GM18499 (cell line): ENCODE results near the gene CCSER1.
"Not testable (repeated sequence)": the region's sequence is repeated elsewhere in the genome, so short reads cannot be mapped to it uniquely, and the experiment has no call there.

Source experiments
- ATAC-seq: cut with Tn5 transposase; IDR thresholded peaks from one replicate; pipeline ENCODE4 v1.9.1; 2021; ENCODE audit warnings: moderate number of reproducible peaks; ENCODE audit not compliant: insufficient read depth, unreplicated experiment

The CCSER1 gene

GRCh38 chr4:91217831-91218403, 1090.7 kb downstream of the CCSER1 start:
- ATAC-seq: not testable (repeated sequence)

- ATAC-seq: no peak
Observed at GRCh38 chr4:91220315-91220714, 1093.1 kb downstream of the CCSER1 start.

GRCh38 chr4:91222014-91222413, 1094.8 kb downstream of the CCSER1 start:
- ATAC-seq: no peak

- no peak for ATAC-seq
Observed at GRCh38 chr4:91226867-91227266, 1099.7 kb downstream of the CCSER1 start.

- ATAC-seq: no peak
Observed at GRCh38 chr4:91228659-91229058, 1101.5 kb downstream of the CCSER1 start.

GRCh38 chr4:91233164-91233563, 1106.0 kb downstream of the CCSER1 start:
- no peak for ATAC-seq

- ATAC-seq: no peak
Observed at GRCh38 chr4:91243132-91243531, 1115.9 kb downstream of the CCSER1 start.

- no peak for ATAC-seq
Observed at GRCh38 chr4:91256043-91256442, 1128.8 kb downstream of the CCSER1 start.

- no peak for ATAC-seq
Observed at GRCh38 chr4:91256751-91257150, 1129.6 kb downstream of the CCSER1 start.

- no peak for ATAC-seq
Observed at GRCh38 chr4:91257721-91258120, 1130.5 kb downstream of the CCSER1 start.

- ATAC-seq: no peak
Observed at GRCh38 chr4:91258326-91258725, 1131.1 kb downstream of the CCSER1 start.

GRCh38 chr4:91267543-91267942, 1140.3 kb downstream of the CCSER1 start:
- ATAC-seq: no peak

GRCh38 chr4:91268481-91268880, 1141.3 kb downstream of the CCSER1 start:
- not testable (repeated sequence) for ATAC-seq

- no peak for ATAC-seq
Observed at GRCh38 chr4:91268913-91269312, 1141.7 kb downstream of the CCSER1 start.

- ATAC-seq: no peak
Observed at GRCh38 chr4:91279899-91280298, 1152.7 kb downstream of the CCSER1 start.

- no peak for ATAC-seq
Observed at GRCh38 chr4:91280551-91281290, 1153.5 kb downstream of the CCSER1 start.

GRCh38 chr4:91282217-91282616, 1155.0 kb downstream of the CCSER1 start:
- ATAC-seq: no peak

GRCh38 chr4:91283726-91284230, 1156.6 kb downstream of the CCSER1 start:
- ATAC-seq: no peak

GRCh38 chr4:91284480-91284879, 1157.3 kb downstream of the CCSER1 start:
- no peak for ATAC-seq

- no peak for ATAC-seq
Observed at GRCh38 chr4:91285487-91285886, 1158.3 kb downstream of the CCSER1 start.

- no peak for ATAC-seq
Observed at GRCh38 chr4:91288702-91289311, 1161.6 kb downstream of the CCSER1 start.
